Fibroblast of skin of right biceps (primary cell): ENCODE results near the gene SLC7A6.
"Not testable (repeated sequence)": the region's sequence is repeated elsewhere in the genome, so short reads cannot be mapped to it uniquely, and the experiment has no call there.

ENCODE experiments used
- DNase-seq: peaks from one replicate; pipeline ENCODE4 v3.0.0-alpha.2; 2013

Gene SLC7A6

DNA sequence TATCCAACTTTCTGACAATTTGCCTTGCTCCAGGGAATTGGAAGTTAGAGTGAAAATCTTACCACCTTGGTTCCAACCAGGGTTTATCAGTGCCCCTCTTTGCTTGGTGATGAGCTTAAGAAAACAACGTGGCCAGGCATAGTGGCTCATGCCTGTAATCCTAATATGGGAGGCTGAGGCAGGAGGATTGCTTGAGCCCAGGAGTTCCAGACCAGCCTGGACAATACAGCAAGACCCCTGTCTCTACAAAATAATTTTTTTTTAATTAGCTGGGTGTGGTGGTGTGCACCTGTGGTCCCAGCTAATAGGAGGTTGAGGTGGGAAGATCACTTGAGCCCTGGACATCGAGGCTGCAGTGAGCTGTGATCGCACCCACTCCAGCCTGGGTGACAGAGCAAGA lies 21.4 kb downstream of the SLC7A6 start:
- no peak for DNase-seq

- DNase-seq, result no peak
Observed at GRCh38 chr16:68286153-68287074, 22.1 kb downstream of the SLC7A6 start.

DNA sequence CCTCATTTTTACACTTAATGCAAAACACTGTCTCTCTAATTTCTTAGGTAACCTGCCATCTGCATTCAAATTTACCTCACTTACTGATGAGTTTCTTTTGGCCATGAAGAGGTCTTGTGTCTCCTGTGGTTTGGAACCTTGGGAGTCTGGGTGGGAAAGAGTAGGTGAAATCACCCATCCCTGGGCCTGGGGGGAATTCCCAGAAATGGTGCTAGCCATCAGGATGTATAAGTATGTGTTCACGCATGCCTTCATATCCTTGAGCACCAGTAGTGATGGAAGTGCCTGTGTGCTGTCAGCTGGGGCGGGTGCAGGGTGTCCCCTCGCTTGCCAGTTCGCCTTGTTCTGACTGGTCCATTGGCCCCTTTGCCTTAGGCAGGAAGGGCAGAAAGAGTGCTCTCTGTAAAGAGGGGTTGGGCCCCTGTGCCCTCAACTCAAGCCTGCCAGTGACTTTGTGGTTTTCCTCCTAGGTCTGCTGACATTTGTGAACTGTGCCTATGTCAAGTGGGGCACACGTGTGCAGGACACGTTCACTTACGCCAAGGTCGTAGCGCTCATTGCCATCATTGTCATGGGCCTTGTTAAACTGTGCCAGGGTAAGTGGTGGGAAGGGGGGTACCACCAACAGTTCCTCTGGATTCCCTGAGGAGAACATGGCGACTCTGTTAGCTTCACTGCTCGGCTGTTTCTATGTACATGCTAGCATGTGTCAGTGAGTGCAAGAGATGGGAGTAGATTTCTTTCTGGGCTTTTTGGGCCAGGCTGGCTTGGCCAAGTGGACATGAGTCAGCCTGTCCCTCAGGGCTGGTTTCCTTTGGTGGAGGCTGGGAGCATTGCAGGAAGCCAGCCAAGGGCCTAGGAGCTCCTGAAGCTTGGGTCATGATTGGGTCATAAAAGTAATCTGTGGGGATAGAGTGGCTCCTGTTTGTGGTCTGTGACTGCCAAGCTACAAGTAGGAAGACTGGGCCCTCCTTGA lies 23.2 kb downstream of the SLC7A6 start:
- DNase-seq, result peak; percentile 53

GRCh38 chr16:68288252-68288650 lies 23.9 kb downstream of the SLC7A6 start:
- DNase-seq, result no peak

DNA sequence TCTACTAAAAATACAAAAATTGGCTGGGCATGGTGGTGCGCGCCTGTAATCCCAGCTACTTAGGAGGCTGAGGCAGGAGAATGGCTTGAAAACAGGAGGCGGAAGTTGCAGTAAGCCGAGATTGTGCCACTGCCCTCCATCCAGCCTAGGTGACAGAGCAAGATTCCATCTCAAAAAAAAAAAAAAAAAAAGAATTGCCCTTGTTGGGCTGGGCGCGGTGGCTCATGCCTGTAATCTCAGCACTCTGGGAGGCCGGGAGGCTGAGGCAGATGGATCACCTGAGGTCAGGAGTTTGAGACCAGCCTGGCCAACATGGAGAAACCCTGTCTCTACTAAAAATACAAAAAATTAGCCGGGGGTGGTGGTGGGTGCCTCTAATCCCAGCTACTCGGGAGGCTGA lies 24.5 kb downstream of the SLC7A6 start:
- DNase-seq, result not testable (repeated sequence)

DNA sequence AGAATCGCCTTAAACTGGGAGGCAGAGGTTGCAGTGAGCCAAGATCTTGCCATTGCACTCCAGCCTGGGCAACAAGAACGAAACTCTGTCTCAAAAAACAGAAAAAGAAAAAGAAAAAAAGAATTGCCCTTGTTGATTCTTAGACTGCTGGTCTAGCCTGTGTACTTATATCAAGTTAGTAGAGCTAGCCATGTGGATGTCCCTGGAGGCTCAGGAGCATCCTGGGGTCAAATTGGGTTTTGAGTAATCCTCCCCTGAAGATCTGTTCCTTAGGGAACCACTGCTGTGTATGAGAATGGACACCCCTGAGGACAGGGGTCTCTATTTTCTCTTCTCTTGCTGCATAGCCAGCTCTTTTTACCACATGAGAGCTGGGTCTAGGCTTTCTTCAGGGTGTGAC lies 24.9 kb downstream of the SLC7A6 start:
- no peak for DNase-seq

- DNase-seq, result peak; percentile 51
Observed at GRCh38 chr16:68289621-68290329, 25.4 kb downstream of the SLC7A6 start.

- no peak for DNase-seq
Observed at GRCh38 chr16:68290450-68290849, 26.1 kb downstream of the SLC7A6 start.

DNA sequence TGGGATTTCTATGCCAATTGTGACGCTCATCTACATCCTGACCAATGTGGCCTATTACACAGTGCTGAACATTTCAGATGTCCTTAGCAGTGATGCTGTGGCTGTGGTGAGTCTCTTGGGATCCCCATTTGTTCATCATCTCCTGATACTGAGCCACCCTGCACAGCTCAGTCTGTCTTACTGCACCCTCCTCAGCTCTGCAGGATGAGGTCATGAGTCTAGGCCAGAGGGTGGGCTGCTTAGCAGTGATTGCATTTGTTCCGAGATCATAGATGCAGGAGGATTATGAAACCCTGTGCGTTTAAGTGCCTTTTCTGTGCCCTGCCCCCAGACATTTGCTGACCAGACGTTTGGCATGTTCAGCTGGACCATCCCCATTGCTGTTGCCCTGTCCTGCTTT lies 26.9 kb downstream of the SLC7A6 start:
- DNase-seq, result no peak

DNA sequence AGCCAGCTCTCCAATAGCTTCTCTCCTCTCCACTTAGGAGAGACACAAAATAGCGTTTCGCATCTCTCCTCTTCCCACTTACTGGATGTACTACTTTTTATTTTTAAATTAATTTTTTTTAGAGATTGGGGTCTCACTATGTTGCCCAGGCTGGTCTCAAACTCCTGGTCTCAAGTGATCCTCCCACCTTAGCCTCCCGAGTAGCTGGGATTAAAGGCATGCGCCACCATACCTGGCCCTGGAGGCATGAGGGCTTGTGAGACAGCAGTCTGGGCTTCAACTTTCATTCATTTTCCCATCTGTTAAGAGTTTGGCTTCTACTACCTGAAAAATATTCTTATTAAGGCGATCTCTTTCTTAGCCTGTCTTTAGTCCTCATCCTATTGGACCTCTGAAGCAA lies 28.1 kb downstream of the SLC7A6 start:
- no peak for DNase-seq

GRCh38 chr16:68296291-68296690 lies 32.0 kb downstream of the SLC7A6 start:
- DNase-seq, result no peak

DNA sequence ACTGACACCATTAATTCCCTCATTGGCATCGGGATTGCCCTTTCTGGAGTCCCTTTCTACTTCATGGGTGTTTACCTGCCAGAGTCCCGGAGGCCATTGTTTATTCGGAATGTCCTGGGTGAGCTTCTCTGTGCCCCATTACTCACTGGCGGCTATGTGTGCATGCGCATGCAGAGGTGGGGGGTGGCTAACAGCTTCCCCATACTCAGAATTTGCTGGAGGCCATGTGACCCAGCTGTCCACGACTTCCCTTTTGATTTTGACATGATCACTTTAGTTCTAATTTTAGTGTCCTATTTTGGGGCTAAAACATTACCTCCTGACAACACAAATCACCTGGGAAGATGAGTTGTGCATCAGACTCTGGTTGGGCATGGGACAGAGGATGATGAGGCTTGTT lies 32.4 kb downstream of the SLC7A6 start:
- no peak for DNase-seq

GRCh38 chr16:68297908-68298307 lies 33.6 kb downstream of the SLC7A6 start:
- peak; percentile 14 for DNase-seq

DNA sequence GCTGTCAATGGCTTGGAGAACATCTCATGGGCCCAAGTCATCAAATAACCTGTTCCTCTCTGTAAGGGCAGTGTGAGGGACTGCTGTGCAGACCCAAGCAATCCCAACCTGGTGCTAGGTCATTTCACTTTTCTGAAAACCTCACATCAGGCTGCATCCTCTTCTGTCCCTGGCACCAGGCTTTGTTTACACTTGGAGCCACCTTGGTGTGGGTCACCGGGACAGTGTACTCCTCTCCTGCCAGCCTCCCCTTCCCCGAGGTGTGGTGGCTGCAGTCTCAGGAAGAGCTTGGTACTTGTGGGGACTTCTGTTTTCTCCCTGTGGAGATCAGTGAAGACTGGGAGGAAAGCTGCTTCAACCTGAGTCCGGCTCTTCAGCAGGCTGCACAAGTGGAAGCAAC lies 34.0 kb downstream of the SLC7A6 start:
- DNase-seq, result no peak

DNA sequence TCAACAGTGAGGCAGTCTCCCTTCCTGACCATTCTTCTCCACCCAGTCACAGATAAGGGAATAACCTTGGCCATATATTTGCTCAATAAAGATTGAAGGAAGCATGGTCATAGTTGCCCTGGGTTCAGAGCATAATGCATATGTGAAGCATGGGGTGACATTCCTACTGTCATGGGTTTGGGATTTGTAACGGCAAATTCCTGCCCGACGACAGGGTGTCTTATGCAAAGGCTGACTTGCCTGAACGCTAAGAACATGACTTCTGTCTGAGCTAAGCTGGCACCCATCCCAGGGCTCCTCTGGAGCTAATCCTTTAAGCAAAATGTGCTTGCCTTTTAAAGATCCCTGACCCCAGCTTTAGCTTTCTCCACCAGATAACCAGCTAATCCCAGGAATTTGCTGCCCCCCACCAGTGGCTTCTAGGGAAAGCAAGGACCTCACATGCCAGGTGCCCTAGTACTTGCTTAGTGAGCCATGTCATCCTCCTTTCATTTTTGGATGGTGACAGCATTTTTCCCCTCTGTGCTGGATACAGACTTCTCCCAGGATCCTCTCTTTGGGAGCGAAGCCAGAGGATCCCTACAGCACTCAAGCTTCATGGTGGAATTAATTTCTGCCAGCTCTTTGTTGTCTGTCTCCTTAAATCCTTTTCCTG lies 34.7 kb downstream of the SLC7A6 start:
- peak; percentile 81 for DNase-seq

GRCh38 chr16:68299571-68300453 lies 35.5 kb downstream of the SLC7A6 start:
- DNase-seq, result no peak

GRCh38 chr16:68300734-68301459 lies 36.6 kb downstream of the SLC7A6 start:
- no peak for DNase-seq

DNA sequence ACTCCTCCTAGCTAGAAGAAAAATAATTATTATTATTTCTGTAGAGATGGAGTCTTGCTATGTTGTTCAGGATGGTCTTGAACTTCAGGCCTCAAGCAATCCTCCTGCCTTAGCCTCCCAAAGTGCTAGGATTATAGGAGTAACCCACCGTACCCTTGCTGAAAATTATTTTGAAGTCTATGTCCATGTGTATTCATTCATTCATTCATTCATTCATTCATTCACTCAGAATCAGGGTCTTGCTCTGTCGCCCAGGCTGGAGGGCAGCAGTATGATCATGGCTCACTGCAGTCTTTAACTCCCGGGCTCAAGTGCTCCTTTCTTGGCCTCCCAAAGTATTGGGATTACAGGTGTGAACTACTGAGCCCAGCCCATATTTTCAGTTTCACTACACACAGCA lies 42.3 kb downstream of the SLC7A6 start:
- DNase-seq, result no peak

GRCh38 chr16:68309799-68310198 lies 45.5 kb downstream of the SLC7A6 start:
- no peak for DNase-seq

GRCh38 chr16:68310437-68310773 lies 46.1 kb downstream of the SLC7A6 start:
- no peak for DNase-seq
